SKM-1 treated with dmso at 0.1 percent for 144 hours (cell line): ENCODE measurements around the gene SLC22A8.
"Not testable (repeated sequence)": the region's sequence is repeated elsewhere in the genome, so short reads cannot be mapped to it uniquely, and the experiment has no call there.

Experiments used
- DNase-seq: peaks from one replicate; lab custom pipeline; 2025; ENCODE audit not compliant: unreplicated experiment; lab: John Stamatoyannopoulos, UW

The SLC22A8 gene

DNA sequence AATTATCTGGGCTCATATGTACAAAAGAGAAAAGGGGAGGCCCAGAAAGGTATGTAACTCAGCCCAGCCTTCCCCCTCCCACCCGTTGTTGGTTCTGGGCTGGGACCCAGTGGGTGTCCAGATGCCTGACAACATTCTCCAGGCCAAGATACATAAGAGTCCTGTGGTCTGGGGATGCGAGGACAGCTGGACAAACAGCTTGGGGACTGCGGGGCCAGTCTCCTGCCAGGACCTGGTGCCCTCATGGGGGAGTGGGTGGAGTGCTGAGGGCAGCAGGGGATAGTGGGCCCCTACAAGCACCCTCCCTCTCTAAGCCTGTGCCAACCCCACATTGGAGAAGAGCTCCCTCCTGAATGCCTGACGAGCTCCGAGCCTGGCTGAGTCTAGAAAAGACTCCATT lies 27.4 kb downstream of the SLC22A8 start:
- no peak for DNase-seq

DNA sequence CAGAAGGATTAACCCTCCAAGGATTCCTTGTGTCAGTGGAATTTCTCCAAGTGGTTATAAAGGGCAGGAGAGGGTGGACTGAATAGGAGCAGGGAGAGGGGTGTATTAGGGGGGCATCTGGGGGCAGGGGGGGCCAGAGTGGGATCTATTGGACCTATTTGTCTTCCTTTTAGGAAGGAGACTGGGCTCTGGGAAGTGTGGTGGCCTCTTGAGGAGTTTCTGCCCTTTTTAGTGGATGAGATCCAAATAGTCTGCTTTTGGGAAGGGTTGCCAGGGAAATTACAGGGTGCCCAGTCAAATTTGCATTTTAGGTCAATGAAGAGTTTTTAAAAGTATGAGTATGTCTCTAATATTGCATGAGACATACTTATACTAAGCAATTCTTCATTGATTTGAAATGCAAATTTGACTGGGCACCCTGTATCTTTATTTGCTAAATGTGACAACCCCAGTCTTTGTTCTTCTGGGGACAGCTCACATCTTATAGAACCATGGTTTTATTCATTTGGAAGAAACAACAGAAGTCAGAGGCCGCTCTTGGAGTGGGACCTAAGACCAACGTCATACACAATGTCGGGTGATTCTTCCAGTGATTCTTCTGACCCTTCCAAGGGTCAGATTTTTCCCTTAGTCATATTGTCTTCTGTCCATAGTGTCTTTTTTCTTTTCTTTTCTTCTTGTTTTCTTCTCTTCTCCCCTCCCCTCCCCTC lies 30.4 kb downstream of the SLC22A8 start:
- DNase-seq: no peak

DNA sequence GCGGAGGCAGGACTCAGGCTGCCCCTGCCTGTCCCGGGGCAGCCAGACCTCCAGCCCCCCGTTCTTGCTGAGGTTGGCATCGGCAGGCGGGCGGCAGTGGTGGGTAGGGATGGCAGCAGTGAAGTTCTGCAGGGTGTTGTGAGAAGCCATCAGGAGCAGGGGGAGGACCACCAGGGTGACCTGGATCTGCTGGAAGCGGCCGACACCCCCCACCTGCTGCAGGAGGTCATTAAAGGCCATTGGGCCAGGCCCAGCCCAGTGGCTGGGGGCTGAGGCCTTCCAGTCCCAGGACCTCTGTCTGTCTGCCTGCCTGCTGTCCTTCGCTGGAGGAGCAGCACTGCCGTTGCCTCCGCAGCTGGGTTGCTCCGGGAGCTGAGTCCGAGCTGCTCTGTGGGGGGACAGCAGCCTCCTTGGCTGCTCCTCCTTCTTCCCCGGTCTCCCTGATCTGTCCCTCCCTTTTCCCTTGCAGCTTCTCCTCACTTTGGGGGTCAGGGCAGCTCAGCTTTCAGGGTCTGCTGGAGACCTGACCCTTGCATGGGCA lies 31.1 kb downstream of the SLC22A8 start, which contains the start of gene SLC22A6:
Gene SLC22A6 (minus strand): TSS at position 517 of the 541 bp plus-strand sequence. CDS start 277 bp downstream, at position 240.
- DNase-seq: no peak

DNA sequence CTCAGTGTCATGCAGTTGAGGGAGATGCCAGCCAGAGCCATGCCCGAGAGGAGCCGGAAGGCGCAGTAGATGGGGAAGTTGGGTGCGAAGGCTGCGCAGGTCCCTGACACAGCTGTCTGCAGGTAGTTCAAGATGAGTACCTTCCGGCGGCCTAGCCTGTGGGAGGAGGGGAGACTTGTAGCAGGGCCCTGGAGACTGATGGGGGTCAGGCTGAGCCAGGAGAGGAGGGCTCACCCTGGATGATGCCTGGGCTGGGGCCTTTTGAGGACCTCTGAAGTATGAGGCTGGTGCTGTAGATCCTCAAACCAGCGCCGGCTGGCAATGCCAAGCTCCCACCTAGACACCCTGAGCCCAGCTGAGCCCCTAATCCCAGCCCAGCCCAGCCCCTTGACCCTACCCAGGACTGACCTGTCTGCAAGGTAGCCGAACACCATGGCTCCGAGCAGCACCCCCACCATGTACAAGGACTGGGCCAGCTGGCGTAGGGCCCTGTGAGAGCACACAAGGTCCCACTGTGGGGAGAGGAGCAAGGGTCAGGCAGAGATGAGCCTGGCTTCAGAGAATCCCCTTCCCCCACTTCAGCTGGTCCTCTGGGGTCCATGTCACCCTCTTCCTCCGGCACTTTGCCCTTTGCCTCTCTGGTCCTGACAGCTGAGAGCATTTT lies 32.0 kb downstream of the SLC22A8 start:
- no peak for DNase-seq

DNA sequence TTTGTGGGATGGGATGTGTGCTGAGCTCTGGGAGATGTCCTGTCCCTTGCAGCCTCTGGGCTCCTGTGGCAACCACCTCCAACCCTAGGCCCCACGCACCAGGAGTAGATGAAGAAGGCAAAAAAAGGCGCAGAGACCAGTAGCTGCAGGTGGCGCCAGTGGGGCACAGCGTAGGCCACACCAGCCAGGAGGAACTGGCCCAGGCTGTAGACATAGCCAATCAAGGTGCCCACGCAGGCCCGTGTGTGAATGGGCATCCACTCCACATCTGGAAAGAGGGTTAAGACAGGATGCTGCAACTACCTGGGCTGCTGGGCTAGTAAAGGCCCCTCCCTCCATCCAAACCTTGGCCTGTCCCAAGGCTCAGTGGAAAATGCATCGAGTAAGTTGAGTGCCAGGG lies 33.9 kb downstream of the SLC22A8 start:
- no peak for DNase-seq

DNA sequence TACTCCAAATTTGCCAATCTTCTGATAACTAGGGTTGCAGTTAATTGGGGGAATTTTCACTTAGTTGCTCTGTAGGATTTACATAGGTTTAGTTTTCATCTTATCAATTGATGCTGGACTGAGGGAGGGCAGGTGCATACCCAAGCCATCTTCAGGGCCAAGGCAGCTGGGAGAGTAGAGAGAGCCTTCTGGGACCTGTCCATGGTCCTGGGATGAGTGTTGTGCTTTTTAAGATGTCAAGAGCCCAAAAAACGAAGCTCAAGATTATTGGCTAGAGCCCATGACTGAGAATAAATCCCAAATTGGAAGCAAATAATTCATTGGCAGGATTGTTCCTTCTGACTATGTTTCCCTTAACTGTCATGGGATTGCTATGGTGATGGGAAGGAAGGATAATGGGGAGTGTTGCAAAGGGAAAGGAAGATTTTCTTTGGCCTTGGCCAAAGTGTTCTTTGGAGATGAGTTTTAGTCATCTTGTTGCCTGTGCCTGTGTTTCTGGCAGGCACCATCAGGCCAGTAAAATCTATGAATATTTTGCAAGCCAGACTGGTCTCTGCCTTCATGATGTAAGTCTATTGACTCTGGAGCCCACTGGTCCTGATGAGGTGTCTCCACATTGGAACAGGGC lies 35.4 kb downstream of the SLC22A8 start:
- no peak for DNase-seq

DNA sequence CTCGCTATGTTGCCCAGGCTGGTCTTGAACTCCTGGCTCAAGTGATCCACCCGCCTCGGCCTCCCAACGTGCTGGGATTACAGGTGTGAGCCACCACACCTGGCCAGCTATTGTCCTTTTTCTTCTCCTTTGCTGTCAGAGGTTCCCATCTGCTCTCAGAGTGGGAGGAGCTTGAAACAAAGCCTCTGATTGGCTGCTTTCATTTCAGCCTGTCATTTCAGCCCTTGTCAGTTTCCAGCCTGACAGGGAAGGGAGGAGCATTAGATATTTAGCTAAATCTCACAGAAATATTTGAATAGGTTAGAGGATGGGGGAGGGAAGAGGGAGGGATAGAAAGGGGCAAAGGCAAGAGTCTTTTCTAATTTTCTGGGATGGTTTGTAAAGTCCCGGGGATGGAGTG lies 39.5 kb downstream of the SLC22A8 start:
- DNase-seq: no peak

DNA sequence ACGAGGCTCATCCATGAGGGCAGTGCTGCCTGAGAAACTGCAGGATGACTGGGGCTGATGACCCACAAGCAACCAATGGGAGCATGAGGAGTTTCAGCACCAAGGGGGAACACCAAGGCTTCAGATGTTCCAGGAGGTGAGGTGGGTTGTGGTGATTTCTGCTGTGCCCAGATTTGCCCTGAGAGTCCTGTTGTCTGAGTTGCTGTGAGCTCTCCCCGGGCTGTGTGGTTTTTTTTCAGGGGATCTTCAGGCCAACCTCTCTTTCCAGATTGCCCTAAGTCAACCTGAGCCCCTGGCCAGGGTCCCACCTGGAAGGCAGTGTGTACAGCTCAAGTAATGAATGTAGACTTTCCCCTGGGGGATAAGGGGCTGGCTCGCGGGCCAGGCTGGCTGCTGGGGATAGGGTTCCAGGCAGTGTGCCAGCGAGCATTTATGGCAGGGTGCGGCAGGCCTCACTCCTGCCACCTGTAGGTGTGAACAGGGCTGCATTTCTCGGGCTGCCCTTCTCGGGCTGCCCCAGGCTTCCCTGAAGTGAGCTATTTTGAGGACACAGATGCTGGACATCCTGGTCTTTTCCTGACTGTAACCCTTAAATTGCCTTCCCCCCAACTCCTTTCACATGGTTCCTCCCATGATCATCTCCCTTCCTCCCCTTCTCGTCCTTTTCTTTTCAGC lies 40.7 kb downstream of the SLC22A8 start:
- no peak for DNase-seq

DNA sequence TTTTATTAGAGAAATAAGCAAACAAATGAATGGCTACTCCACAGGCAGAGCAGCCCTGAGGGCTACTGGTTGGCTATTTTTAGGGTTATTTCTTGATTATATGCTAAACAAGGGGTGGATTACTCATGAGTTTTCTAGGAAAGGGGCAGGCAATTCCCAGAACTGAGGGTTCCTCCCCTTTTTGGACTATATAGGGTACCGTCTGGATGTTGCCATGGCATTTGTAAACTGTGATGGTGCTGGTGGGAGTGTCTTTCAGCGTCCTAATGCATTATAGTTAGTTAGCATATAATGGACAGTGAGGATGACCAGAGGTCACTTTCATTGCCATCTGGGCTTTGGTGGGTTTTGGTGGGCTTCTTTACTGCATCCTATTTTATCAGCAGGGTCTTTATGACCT lies 50.1 kb downstream of the SLC22A8 start:
- DNase-seq: no peak

DNA sequence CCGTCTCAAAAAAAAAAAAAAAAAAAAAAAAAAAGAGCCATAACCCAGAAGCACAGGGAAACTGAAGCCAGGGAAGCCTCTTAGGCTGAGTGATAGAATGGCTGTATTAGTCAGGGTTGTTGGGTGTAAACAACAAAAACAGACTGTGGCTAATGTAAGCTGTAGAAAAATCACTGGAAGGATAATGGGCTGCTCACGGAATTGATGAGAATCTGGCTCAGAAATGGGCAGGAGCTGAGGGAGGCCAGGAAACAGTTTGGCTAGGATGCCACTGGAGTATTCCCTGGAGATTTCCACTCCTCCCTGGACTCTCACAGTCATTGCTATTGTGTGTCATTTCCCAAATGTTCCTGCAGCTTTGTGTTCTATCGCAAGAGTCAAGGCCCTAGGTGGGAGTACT lies 53.2 kb downstream of the SLC22A8 start:
- no peak for DNase-seq

DNA sequence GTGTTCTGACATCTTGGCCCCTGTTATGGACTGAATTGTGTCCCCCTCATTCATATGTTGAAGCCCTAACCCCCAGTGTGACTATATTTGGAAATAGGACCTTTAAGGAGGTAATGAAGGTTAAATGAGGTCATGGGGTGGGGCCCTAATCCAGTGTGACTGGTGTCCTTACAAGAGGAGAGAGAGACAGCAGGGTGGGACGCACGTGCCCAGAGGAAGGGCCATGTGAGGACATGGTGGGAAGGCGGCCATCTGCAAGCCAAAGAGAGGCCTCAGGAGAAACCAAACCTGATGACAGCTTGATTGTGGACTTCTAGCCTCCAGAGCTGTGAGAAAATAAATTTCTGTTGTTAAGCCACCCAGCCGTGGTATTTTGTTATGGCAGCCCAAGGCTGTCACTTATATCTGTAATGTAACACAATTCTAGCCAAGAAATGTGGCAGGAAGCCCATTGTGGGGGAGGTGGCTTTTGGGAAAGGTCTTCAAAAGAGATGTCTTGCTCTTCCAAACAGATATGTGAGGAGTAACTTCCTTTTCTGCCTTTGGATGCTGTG lies 54.5 kb downstream of the SLC22A8 start:
- DNase-seq: no peak

DNA sequence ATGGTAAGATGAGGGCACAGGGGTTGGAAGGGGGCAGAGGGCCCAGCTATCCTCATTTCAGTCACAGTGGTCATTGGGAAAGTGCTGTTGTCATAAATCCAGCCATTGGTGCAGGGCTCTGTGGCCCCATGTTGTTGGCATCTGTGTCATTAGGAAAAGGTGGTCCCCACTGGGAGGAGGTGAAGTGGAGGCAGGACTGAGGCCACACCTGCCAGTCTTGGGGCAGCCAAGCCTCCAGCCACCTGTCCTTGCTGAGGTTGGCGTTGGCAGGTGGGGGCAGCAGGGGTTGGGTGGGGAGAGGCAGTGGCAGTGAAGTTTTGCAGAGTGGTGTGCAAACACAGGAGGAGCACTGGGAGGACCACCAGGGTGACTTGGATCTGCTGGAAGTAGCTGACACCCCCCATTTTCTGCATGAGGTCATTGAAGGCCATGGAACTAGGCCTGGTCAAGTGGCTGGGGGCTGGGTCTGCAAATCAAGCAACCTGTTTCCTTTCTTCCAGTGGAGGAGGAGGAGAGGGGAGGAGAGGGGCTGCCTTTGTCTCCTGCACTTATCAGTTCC lies 56.1 kb downstream of the SLC22A8 start:
- DNase-seq: no peak

DNA sequence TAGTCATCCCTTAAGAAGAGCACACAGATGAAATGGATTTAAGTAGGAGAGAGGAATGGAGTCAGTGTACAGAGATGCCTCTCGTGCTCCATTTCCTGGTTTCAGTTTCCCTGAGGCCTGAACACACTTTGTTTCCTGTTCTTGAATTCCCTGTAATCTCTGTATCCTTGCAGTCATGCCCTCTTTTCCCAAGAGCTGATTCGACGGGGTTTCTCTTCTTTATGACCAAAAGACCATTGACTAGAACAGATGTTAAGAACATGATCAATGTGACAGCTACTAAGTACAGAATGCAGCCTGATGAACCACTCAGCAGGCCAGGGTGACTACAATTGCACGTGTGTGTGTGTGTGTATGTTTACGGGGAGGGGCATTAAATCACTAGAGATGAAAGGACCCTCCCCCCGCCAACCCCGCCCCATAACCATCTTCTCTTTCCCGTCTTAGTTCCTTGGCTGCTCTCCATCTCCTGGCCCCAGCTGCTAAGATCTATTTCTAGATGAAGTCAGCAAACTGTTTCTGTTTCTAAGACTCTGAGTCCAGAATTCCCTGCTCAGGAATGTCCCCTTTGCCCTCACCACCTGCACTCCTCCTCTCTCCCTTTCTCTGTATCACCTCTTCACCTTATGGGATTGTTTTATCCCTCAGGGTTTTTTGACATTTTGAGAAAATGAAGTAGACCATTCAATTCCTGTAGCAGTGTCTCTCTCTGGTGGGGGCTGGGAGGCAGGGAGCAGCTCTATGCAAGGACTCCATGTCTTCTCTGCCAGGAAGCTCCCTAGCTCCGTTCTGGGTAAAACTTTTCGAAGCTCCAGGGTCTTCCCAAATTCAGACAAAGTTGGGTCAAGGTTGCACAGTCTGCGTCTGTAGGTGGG lies 56.9 kb downstream of the SLC22A8 start:
- DNase-seq: no peak

DNA sequence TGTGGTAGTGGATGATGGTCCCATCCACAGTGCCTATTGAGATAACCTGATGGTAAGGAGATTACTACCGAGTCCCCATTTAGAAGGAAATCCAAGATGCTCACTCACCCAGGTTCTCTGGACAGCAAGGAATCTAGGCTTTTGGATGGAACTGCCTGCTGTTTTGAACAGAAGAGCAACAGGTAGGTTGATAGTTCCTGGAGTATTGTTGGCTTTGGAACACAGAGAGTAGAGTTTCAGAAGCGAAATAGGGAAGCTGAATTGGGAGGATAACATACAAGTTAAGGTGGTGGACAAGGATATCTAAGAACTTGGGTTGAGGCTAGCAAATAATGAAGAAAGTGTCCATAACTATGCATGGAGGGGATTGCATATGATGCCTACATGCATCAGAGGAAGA lies 58.5 kb downstream of the SLC22A8 start:
- DNase-seq: no peak

DNA sequence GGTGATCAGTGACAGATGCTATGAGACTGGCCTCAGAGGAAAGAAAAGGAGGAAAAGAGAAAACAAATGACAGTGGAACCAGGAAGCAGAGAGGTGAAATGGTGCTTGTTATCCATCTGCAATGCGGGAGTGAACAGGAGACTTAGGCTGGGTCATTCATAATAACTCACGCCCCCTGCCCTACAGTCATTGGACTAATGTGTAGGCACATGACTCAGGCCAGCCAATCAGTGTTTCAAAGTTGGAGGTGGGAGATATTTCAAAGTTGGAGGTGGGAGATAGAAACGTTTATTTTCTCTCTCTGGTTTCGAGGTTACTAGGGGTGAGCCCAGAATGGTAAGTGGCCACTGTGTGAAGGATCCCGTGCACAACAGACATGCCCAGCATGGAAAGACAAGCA lies 61.2 kb downstream of the SLC22A8 start:
- DNase-seq: no peak

DNA sequence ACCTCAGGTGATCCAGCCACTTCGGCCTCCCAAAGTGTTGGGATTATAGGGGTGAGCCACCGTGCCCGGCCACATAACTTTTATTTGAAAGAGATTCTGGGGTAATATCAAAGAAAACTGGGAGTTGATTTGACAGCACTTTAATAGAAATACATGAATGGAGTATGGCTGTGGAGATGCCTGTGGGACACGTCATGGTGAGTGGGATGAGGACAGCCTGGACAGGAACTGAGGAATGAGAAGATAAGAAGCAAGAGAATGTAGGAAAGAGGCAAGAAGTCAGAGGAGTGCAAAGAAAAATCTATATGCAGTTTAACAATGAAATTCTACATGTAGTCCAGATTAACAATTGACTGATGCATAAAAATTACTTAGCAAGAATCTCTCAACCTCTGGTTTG lies 61.8 kb downstream of the SLC22A8 start:
- DNase-seq: no peak

DNA sequence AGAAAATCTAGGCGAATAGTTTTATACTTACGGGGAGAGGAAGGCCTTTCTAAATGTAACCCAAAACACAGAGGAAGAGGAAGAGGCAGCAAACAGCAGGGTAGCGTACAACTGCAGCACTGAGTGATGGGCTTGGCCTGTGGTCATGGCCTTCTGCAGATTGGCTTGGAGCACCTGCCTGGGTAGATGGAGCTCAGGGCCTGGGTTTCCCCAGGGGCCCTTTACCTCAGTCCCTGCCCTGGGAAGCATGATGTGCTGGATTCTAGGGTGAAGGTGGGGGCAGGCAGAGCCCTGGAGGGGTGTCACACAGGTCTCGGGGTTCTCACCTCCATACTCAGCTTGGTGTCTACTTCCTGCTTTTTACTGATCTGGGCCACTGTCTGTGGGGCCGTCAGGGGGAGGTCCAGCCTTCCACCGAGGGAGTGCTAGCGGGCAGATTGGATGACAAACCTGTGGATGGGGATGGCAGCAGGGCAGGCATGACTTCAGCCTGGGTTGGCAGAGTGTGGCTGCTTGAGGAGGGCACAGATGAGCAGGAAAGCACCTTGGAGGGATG lies 66.8 kb downstream of the SLC22A8 start:
- no peak for DNase-seq

DNA sequence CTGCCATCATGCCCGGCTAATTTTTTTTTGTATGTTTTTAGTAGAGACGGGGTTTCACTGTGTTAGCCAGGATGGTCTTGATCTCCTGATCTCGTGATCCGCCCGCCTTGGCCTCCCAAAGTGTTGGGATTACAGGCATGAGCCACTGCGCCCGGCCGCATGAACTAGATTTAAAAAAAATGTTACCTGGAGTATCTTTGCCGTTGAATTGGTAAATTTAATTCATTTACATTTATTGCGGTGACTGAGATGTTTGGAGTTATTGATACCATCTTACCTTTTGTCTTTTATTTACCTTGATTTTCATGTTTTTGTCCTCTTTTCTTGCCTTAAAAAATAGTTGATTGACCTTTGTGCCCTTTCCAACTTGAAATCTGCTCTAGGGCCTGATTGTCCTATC lies 70.1 kb downstream of the SLC22A8 start:
- DNase-seq: not testable (repeated sequence)
